NCI-H1092 treated with DMSO at 0.1 percent for 48 hours (cell line): ENCODE measurements around the gene SPTLC1.
"Not testable (repeated sequence)": the region's sequence is repeated elsewhere in the genome, so short reads cannot be mapped to it uniquely, and the experiment has no call there.

Experiments
- DNase-seq: peaks from one replicate; lab custom pipeline; 2025; lab: John Stamatoyannopoulos, UW

SPTLC1 gene

DNA sequence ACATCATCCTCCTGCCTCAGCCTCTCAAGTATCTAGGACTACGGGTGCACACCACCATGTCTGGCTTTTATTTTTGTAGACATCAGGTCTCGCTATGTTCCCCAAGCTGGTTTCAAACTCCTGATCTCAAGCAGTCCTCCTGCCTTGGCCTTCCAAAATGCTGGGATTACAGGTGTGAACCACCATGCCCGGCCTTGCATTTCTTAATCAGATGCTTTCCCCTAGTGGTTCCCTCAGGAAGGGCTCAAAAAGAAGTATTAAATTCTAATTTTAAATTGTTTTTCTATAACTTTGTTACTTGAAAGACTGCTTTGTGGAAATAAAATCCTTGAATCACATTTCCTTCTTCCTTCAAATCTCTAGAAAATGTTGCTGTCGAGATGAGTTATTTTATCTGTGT is 85.7 kb downstream of the SPTLC1 start:
- DNase-seq: no peak

- DNase-seq: no peak
Measured at GRCh38 chr9:92026206-92027002, 88.8 kb downstream of the SPTLC1 start.

- DNase-seq: not testable (repeated sequence)
Measured at GRCh38 chr9:92021785-92022541, 93.2 kb downstream of the SPTLC1 start.

GRCh38 chr9:92019658-92020057 is 95.6 kb downstream of the SPTLC1 start:
- no peak for DNase-seq

- DNase-seq: no peak
Measured at GRCh38 chr9:92010705-92011536, 104.3 kb downstream of the SPTLC1 start.

DNA sequence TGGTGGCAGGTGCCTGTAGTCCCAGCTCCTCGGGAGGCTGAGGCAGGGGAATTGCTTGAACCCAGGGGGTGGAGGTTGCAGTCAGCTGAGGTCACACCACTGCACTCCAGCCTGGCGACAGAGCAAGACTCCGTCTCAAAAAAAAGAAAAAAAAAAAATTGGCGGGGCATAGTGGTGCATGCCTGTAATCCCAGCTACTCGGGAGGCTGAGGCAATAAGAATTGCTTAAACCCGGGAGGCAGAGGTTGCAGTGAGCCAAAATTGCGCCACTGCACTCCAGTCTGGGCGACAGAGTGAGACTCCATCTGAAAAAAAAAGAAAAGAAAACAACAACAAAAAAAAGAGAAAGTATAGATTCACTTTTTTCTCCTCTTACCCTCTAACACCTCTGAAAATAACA is 105.0 kb downstream of the SPTLC1 start:
- not testable (repeated sequence) for DNase-seq

DNA sequence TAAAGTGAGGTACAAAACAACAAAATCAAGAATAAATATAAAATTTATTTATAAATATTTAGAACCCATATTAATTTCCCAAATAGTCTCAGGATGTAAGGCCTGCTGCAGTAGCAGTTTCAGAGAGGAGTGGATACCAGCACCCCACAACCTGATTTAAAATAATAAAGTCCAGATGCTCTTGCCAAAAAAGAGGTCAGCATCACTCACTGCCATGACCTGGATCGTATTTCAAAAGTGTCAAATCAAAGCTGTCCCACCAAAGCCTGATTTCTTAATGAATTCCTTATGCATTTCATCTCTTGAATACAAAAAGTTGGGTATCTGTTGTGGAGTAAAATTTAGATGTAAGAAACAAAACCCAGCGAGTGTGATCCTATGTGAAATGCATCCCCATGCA is 107.2 kb downstream of the SPTLC1 start:
- no peak for DNase-seq

DNA sequence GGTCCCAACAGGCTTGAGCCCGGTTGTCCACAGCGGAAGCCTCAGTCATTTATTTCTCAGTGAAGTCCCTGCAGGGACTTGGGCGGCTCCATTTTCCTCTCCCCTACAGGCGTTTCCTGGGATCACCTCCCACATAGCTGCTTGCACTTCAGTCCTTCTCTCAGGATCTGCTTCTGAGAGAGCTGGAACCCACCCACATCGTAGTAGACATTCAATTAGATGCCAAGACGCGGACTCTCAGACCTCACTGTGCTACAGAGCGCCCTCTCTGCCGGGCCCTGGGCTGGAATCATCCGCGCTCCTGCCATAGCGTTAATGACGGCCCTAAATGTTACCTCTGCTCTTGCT is 111.2 kb downstream of the SPTLC1 start:
- no peak for DNase-seq

DNA sequence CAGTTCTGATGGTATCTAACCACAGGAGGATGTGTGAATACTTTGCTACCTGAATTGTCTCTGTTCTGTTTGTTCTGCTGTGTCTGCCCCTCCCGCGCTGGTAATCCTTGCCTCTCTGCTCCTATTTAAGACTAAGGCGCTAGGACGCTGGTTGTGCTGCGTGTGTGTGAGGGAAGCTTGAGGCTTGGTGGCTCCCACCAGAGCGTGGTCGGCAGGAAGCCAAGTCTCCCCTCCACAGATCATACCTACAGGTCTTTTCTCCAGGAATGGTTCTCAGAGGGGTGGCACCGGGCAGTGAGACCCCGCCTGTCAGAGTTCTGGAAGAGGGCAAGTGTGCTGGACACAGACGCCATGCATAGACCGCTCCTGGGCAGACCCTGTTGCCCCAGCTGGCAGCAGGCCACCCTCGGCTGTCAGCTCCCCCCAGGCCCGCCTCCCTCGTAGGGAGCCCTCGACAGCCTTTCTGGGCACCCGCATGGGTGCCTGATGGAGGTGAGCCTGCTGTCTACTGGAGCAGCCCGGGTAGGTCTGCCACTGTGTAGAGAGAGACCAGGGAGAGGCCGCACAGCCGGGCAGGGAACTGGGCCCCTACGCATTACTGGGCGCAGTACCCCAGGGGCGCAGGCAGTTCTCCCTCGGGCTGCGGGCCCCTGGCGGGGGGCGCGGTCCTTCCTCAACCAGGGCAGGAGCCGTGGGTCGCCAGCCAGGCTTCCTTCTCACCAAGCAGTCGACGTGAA is 111.7 kb downstream of the SPTLC1 start:
- no peak for DNase-seq

- not testable (repeated sequence) for DNase-seq
Measured at GRCh38 chr9:92001948-92002347, 113.3 kb downstream of the SPTLC1 start.

GRCh38 chr9:92001244-92001643 is 114.0 kb downstream of the SPTLC1 start:
- DNase-seq: no peak

GRCh38 chr9:91995000-91995655 is 120.1 kb downstream of the SPTLC1 start:
- no peak for DNase-seq

- peak; percentile 10 for DNase-seq
Measured at GRCh38 chr9:91994422-91994821, 120.8 kb downstream of the SPTLC1 start.

- DNase-seq: no peak
Measured at GRCh38 chr9:91992461-91993041, 122.7 kb downstream of the SPTLC1 start.

- no peak for DNase-seq
Measured at GRCh38 chr9:91991721-91992341, 123.4 kb downstream of the SPTLC1 start.

- DNase-seq: no peak
Measured at GRCh38 chr9:91986248-91986647, 129.0 kb downstream of the SPTLC1 start.

- no peak for DNase-seq
Measured at GRCh38 chr9:91985692-91986091, 129.5 kb downstream of the SPTLC1 start.
